ACC112 (cell line): ENCODE results near the gene BRD4.

Source experiments
- H2AFZ ChIP-seq: fragments of 200-600 bp; sonication (generic); one replicate; pipeline ENCODE4 v1.6.0; 2017; ENCODE audit warnings: antibody characterized with exemption, low read length; ENCODE audit not compliant: unreplicated experiment
- H3K27ac ChIP-seq: fragments of 200-600 bp; sonication (generic); 2 replicates; pipeline ENCODE4 v1.5.1; 2014; ENCODE audit warnings: low read depth, mild to moderate bottlenecking, antibody characterized with exemption, low read length, moderate library complexity
- H3K27me3 ChIP-seq: fragments of 200-600 bp; sonication (generic); 2 replicates; pipeline ENCODE4 v1.6.1; 2014; ENCODE audit warnings: mild to moderate bottlenecking, antibody characterized with exemption, low read length, moderate library complexity, mixed read lengths; ENCODE audit not compliant: insufficient read depth
- H3K36me3 ChIP-seq: fragments of 200-600 bp; sonication (generic); 2 replicates; pipeline ENCODE4 v1.6.1; 2016; ENCODE audit warnings: mild to moderate bottlenecking, antibody characterized with exemption, low read length, moderate library complexity, mixed read lengths; ENCODE audit not compliant: insufficient read depth
- H3K4me1 ChIP-seq: fragments of 200-600 bp; sonication (generic); one replicate; pipeline ENCODE4 v1.6.1; 2016; ENCODE audit warnings: low read length, mixed read lengths; ENCODE audit not compliant: insufficient read depth, unreplicated experiment, control insufficient read depth
- H3K4me3 ChIP-seq: fragments of 200-600 bp; sonication (generic); 2 replicates; pipeline ENCODE4 v1.5.1; 2014; ENCODE audit warnings: mild to moderate bottlenecking, low read depth, low read length
- H3K79me2 ChIP-seq: fragments of 200-600 bp; sonication (generic); one replicate; pipeline ENCODE4 v1.6.0; 2016; ENCODE audit warnings: low read length; ENCODE audit not compliant: control insufficient read depth, unreplicated experiment, insufficient read depth

BRD4 gene

DNA sequence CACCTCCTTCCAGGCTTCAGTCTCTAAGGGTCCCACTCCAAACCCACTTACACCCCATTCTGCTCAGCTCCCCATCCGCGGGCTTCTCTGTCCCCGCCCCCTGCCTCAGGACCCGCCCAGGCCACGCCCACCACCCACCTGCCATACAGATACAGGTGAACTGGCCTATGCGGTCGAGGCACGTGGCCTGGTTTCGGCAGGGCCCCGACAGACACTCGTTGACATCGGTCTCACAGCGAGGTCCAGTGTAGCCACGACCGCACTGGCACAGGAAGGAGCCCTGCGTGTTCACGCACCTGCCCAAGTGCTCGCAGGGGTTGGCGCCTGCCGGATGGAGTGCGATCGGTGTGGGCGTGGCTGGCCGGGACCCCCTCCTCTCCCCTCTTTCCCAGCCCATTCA, 143.5 kb downstream of the BRD4 start:
- no peaks in the 10 kb centered on the region for H3K4me1 ChIP-seq
- no peak overlapping the region for H2AFZ ChIP-seq
- H3K36me3 ChIP-seq = peaks cover 2% of the 10 kb centered on the region
- no peak overlapping the region for H3K4me3 ChIP-seq
- no peak overlapping the region for H3K27ac ChIP-seq
- no peaks in the 10 kb centered on the region for H3K27me3 ChIP-seq
- H3K79me2 ChIP-seq = no peaks in the 10 kb centered on the region

DNA sequence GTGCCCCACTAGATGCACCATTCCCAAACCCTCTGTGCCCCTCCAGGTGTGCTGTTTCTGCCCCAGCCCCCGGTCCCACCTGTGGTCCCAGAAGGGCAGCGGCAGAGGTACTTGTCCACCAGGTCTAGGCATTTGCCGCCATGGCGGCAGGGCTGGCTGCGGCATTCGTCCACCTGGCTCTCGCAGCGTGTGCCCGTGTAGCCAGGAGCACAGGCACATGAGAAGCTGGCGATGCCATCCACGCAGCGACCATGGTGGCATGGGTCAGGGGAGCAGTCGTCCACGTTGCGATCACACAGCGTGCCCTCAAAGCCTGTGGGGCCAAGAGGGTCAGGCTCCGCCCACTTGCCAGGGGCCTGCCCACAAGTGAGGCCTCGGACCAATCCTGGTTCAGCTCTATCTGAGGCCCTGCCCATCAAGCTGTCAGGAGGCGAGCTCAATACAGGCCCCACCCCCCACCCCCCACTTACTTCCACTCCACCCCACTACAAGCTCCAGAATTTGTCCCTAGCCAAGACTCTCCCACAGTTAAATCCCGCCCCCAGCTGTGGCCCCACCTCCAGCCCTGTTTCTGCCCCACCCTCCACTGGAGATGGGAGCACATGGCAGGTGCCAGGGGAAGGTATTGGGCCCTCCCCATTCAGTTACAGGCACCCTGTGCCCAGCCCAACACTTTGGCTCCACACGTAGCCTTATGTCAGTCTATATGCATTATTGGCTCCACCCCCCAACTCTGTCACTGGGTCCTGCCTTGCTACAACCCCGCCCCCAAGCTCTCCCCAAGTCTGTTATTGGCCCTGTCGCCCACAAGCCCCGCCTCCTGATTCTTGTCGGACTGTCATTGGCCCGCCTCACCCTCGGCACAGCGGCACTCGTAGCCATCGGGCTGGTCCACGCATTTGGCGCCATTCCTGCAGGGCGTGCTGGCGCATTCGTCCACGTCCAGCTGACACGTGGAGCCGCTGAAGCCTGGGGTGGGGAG, 145.0 kb downstream of the BRD4 start:
- Histone ChIP-seq H3K4me1 (no peaks in the 10 kb centered on the region), H3K27ac (no peak overlapping the region), H3K79me2 (no peaks in the 10 kb centered on the region), H3K36me3 (peaks cover 2% of the 10 kb centered on the region; the same call in 1 of the 2 replicates), H3K4me3 (no peak overlapping the region), H3K27me3 (no peaks in the 10 kb centered on the region), H2AFZ (no peak overlapping the region)
